Fibroblast of lung (primary cell): ENCODE results near the gene SIK2. TPM values are rescaled to one million over a fixed set of nuclear protein-coding genes. Genes with fewer than 3 reads are reported as not detected.
A peak's percentile ranks its signal among the peaks of the same experiment; 100 is the strongest.

Experiments used
- DNase-seq, 2 donors: peaks; one replicate each; pipeline versions ENCODE4 v3.0.0 to v3.0.0-alpha.2; 2010; ENCODE audit warnings: low read depth in 2 of 2
- H2AFZ ChIP-seq: 2 replicates; pipeline ENCODE4 v1.5.1; 2012; ENCODE audit warnings: low read length, control low read depth, inconsistent platforms
- H3K27ac ChIP-seq: 2 replicates; pipeline ENCODE4 v1.5.1; 2011; ENCODE audit warnings: low read length, control low read depth; ENCODE audit not compliant: insufficient read depth
- H3K27me3 ChIP-seq: 2 replicates; pipeline ENCODE4 v1.5.1; 2011; ENCODE audit warnings: mild to moderate bottlenecking, low read length; ENCODE audit not compliant: control insufficient read depth, insufficient read depth
- H3K36me3 ChIP-seq: 2 replicates; pipeline ENCODE4 v1.5.1; 2011; ENCODE audit warnings: low read length; ENCODE audit not compliant: control insufficient read depth, insufficient read depth
- H3K4me1 ChIP-seq: 2 replicates; pipeline ENCODE4 v1.5.1; 2011; ENCODE audit warnings: low read length; ENCODE audit not compliant: control insufficient read depth, insufficient read depth; ENCODE audit errors: extremely low read depth
- H3K4me2 ChIP-seq: 2 replicates; pipeline ENCODE4 v1.5.1; 2011; ENCODE audit warnings: low read length, control low read depth; ENCODE audit not compliant: insufficient read depth; ENCODE audit errors: extremely low read depth
- H3K4me3 ChIP-seq, 4 experiments: fragments of 200-600 bp in 1 of 4; sonication (generic) in 1 of 4; replicated peaks in 1 of 4; 2 replicates each; pipeline ENCODE4 v1.5.1; 2011 to 2016; ENCODE audit warnings: low read length in 4 of 4, low read depth in 3 of 4, mild to moderate bottlenecking in 3 of 4, control low read depth in 2 of 4, inconsistent platforms in 1 of 4, mixed read lengths in 1 of 4; ENCODE audit not compliant: insufficient read depth in 1 of 4; ENCODE audit errors: control extremely low read depth in 1 of 4
- H3K79me2 ChIP-seq: 2 replicates; pipeline ENCODE4 v1.5.1; 2012; ENCODE audit warnings: mild to moderate bottlenecking, low read length, inconsistent platforms; ENCODE audit not compliant: control insufficient read depth, insufficient read depth
- H3K9ac ChIP-seq: 2 replicates; pipeline ENCODE4 v1.5.1; 2011; ENCODE audit warnings: mild to moderate bottlenecking, low read length, control low read depth; ENCODE audit not compliant: insufficient read depth
- H3K9me3 ChIP-seq: 2 replicates; pipeline ENCODE4 v1.5.1; 2012; ENCODE audit warnings: low read depth, low read length; ENCODE audit not compliant: control insufficient read depth, insufficient read depth
- H4K20me1 ChIP-seq: 2 replicates; pipeline ENCODE4 v1.5.1; 2011; ENCODE audit warnings: low read length; ENCODE audit not compliant: control insufficient read depth, insufficient read depth; ENCODE audit errors: extremely low read depth
- EZH2 ChIP-seq: IDR thresholded peaks from 2 replicates; pipeline ENCODE4 v1.5.1; 2012; ENCODE audit warnings: low read length, control low read depth, mild to moderate bottlenecking; ENCODE audit errors: missing control alignments
- polyA minus RNA-seq: library from RNA; depleted of rRNA, polyadenylated mRNA; stranded (reverse); fragments of >200 nt; gene quantifications from 2 replicates; pipeline ENCODE4 v1.2.3, GENCODE V29; 2011; ENCODE audit warnings: low replicate concordance
- polyA plus RNA-seq, 2 donors: library from polyadenylated mRNA; depleted of rRNA in 1 of 2; stranded (reverse) in 1 of 2; unstranded in 1 of 2; fragments of >200 nt; gene quantifications; 2 replicates each; pipeline ENCODE4 v1.2.1, GENCODE V29; 2011 to 2012; ENCODE audit warnings: missing spikeins in 1 of 2
- total RNA-seq: library from RNA; depleted of rRNA; stranded (reverse); fragments of >200 nt; gene quantifications from 2 replicates; pipeline ENCODE4 v1.2.1, GENCODE V29; 2014
- TF ChIP-seq, protein P1 (sequence below), 2 donors: IDR thresholded peaks in 1 of 2; conservative IDR thresholded peaks in 1 of 2; 1 replicate in 1 of 2; 2 replicates in 1 of 2; pipeline ENCODE4 v1.5.1; 2011 to 2012; ENCODE audit warnings: low read length in 2 of 2, control low read depth in 1 of 2, inconsistent platforms in 1 of 2, low read depth in 1 of 2, mild to moderate bottlenecking in 1 of 2

The SIK2 gene
- total RNA-seq, result 11.0 and 16.3 TPM in 2 replicates
- polyA plus RNA-seq, result 19.3 and 20.1 TPM in 2 replicates
- polyA plus RNA-seq (2012), result 10.0 and 14.1 TPM in 2 replicates
- 57.2 and 78.5 TPM in 2 replicates for polyA minus RNA-seq

DNA sequence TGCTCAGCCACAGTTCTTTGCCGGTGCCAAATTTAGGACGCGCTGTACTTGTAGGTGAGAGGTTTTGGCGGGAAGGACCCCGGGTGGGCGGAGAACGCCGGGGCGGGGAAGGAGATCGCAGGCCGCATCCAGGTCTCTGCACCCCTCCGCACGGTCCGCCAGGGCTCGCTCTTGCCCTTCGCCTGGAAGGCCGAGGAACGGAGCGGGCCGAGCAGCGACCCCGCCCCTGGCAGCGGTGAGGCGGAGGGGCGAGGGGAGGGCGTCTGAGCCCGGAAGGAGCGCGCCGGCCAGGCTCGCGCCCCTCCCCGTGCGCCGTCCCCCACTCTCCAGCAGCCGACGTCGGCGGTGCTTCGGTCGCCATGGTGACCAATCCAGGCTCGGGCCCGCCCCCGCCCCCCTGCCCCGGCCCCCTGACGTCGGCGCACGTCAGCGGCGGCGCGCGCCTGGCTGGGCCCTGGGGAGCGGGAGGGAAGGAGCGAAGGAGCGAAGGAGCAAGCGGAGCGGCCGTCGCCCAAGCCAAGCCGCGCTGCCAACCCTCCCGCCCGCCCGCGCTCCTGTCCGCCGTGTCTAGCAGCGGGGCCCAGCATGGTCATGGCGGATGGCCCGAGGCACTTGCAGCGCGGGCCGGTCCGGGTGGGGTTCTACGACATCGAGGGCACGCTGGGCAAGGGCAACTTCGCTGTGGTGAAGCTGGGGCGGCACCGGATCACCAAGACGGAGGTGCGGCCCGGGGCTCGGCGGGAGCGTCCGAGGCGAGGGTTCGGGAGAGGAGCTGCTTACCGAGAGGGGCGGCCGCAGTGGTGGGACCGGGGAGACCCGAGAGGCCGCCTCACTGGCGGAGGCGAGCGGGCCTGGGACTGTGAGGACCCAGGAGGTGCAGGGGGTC, at the start of gene SIK2:
Gene SIK2 (plus strand): TSS at position 471 of the 886 bp plus-strand sequence. CDS start 115 bp downstream, at position 586.
- Histone ChIP-seq H3K36me3 (no peaks in the 10 kb centered on the region), H3K9ac (peak within 1 kb of the TSS; percentile 100), H2AFZ (peak within 1 kb of the TSS; percentile 88), H3K27me3 (no peaks in the 10 kb centered on the region), H3K79me2 (peaks cover 45% of the 10 kb centered on the region), H4K20me1 (no peaks in the 10 kb centered on the region), H3K27ac (peak within 1 kb of the TSS; percentile 99), H3K4me1 (peaks cover 11% of the 10 kb centered on the region), H3K9me3 (no peaks in the 10 kb centered on the region), H3K4me2 (peak within 1 kb of the TSS; percentile 97), H3K4me3 (peak within 1 kb of the TSS; percentile 76 to 88 (median 81))
- DNase-seq, result peak; percentile 94 to 95
- TF ChIP-seq, protein P1, sequence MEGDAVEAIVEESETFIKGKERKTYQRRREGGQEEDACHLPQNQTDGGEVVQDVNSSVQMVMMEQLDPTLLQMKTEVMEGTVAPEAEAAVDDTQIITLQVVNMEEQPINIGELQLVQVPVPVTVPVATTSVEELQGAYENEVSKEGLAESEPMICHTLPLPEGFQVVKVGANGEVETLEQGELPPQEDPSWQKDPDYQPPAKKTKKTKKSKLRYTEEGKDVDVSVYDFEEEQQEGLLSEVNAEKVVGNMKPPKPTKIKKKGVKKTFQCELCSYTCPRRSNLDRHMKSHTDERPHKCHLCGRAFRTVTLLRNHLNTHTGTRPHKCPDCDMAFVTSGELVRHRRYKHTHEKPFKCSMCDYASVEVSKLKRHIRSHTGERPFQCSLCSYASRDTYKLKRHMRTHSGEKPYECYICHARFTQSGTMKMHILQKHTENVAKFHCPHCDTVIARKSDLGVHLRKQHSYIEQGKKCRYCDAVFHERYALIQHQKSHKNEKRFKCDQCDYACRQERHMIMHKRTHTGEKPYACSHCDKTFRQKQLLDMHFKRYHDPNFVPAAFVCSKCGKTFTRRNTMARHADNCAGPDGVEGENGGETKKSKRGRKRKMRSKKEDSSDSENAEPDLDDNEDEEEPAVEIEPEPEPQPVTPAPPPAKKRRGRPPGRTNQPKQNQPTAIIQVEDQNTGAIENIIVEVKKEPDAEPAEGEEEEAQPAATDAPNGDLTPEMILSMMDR (conservative IDR thresholded peaks at IDR 0.05 in 1 of 2, IDR thresholded peaks at IDR 0.05 in 1 of 2; ENCODE audit: low read depth in 1 of 2, low read length in 2 of 2), result peak; percentile 80 to 83
- no peak for TF ChIP-seq EZH2

DNA sequence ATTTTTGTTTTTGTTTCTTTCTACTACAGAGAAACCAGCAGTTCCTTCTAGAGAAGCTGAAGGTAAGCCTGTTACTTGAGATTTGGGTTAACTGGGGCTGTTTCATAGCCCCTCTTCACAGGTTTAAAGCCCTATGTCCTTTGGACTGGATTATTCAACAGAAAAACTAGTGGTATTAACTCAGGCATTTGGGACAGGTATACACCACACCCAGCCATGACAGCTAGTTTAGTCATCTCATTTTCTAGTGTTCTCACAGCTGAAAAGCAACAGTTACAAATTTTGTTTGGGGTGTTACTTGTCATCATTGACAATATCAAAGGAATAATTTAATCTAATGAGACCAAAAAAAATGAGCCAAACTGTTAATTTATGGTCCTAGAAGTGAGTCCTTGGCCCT, 47.7 kb upstream of the SIK2 start:
- no peak for TF ChIP-seq EZH2
- TF ChIP-seq, protein P1 (conservative IDR thresholded peaks at IDR 0.05 in 1 of 2, IDR thresholded peaks at IDR 0.05 in 1 of 2; ENCODE audit: low read depth in 1 of 2, low read length in 2 of 2), result no peak
- Histone ChIP-seq H3K9ac (no peak overlapping the region), H3K27ac (no peak overlapping the region), H3K9me3 (peaks cover 2% of the 10 kb centered on the region), H3K79me2 (no peaks in the 10 kb centered on the region), H3K36me3 (peaks cover 8% of the 10 kb centered on the region), H3K4me3 (no peak overlapping the region), H4K20me1 (no peaks in the 10 kb centered on the region), H3K4me2 (no peak overlapping the region), H3K4me1 (peaks cover 22% of the 10 kb centered on the region), H3K27me3 (no peaks in the 10 kb centered on the region), H2AFZ (no peak overlapping the region)
- no peak for DNase-seq

DNA sequence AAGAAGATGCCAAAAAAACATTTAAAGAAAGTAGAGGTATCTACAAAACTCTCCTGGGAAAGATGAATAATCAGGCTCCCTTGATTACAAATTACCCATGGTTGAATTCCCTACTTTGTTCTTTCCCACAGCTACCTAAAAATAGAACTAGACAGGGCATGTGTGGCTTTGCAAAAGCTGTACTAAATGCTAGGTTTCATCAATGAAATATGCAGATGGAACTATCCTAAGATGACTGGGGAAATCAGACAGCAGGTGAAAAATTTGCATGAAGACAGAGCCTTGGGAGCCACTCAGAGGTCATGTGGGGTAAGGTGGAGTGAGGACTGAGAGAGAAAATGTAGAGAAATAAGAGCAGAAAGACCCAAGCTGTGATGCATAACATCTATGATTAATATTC, 47.0 kb upstream of the SIK2 start:
- Histone ChIP-seq H3K4me1 (peaks cover 26% of the 10 kb centered on the region), H3K27me3 (no peaks in the 10 kb centered on the region), H4K20me1 (no peaks in the 10 kb centered on the region), H3K4me2 (no peak overlapping the region), H3K4me3 (no peak overlapping the region), H3K9me3 (peaks cover 2% of the 10 kb centered on the region), H3K36me3 (peaks cover 13% of the 10 kb centered on the region), H3K79me2 (no peaks in the 10 kb centered on the region), H3K9ac (no peak overlapping the region), H3K27ac (no peak overlapping the region), H2AFZ (no peak overlapping the region)
- TF ChIP-seq EZH2, result no peak
- TF ChIP-seq, protein P1 (conservative IDR thresholded peaks at IDR 0.05 in 1 of 2, IDR thresholded peaks at IDR 0.05 in 1 of 2; ENCODE audit: low read depth in 1 of 2, low read length in 2 of 2), result no peak
- DNase-seq, result peak in 1 of 2 donors; percentile 93
